Mammary epithelial cell (primary cell): Measurements from ENCODE around the gene LYRM9.

ENCODE experiments used
- CTCF ChIP-seq, 2 donors: IDR thresholded peaks in 1 of 2; conservative IDR thresholded peaks in 1 of 2; 2 replicates each; pipeline ENCODE4 v1.5.1; 2011 to 2012; ENCODE audit warnings: inconsistent platforms in 2 of 2, low read length in 2 of 2, mild to moderate bottlenecking in 2 of 2, control low read depth in 1 of 2, low read depth in 1 of 2; ENCODE audit not compliant: insufficient read depth in 1 of 2; ENCODE audit errors: extremely low read depth in 1 of 2
- EZH2 ChIP-seq: IDR thresholded peaks from 2 replicates; pipeline ENCODE4 v1.6.1; 2012; ENCODE audit warnings: low read length, inconsistent platforms, borderline replicate concordance

- no peak for TF ChIP-seq CTCF (conservative IDR thresholded peaks at IDR 0.05 in 1 of 2, IDR thresholded peaks at IDR 0.05 in 1 of 2; ENCODE audit: extremely low read depth in 1 of 2, insufficient read depth in 1 of 2, low read depth in 1 of 2, low read length in 2 of 2)
- no peak for TF ChIP-seq EZH2
Measured at GRCh38 chr17:27906623-27907022, 13.5 kb upstream of the LYRM9 start.
